Measurements from ENCODE around the gene RARRES2. TPM values are rescaled to one million over a fixed set of nuclear protein-coding genes. Genes with fewer than 3 reads are reported as not detected.

RARRES2 gene
- total RNA-seq, 1 experiment from 2014 or later = 2.1 TPM

GRCh38 chr7:150311711-150312110 is 29.7 kb downstream of the RARRES2 start (continued):
- TF ChIP-seq REST (IDR thresholded peaks at IDR 0.05; ENCODE audit: low read depth) (no peak), SRF (IDR thresholded peaks at IDR 0.05; ENCODE audit: low read depth) (no peak), CBX3 (IDR thresholded peaks at IDR 0.05; ENCODE audit: low read depth) (no peak)

GRCh38 chr7:150311146-150311545 is 30.3 kb downstream of the RARRES2 start:
- no TSS peak for BruUV-seq (replicated peaks)
- TF ChIP-seq YY1 (IDR thresholded peaks at IDR 0.05; ENCODE audit: extremely low read depth, insufficient replicate concordance, low read depth, low read length) (no peak), ZFX (IDR thresholded peaks at IDR 0.05) (no peak)
- no peak overlapping the region for H3K27ac ChIP-seq (ENCODE audit: low read depth, low read length)

More at GRCh38 chr7:150311146-150311545, 30.3 kb downstream of the RARRES2 start:
- Histone ChIP-seq H3K79me2 (ENCODE audit: insufficient read depth, low read length) (no peaks in the 10 kb centered on the region), H3K4me3 (replicated peaks in 1 of 2; ENCODE audit: low read depth in 1 of 2, low read length in 2 of 2) (no peak overlapping the region), H4K20me1 (ENCODE audit: insufficient read depth) (no peaks in the 10 kb centered on the region), H3K9me3 (ENCODE audit: control insufficient read depth in 1 of 2, insufficient read depth in 1 of 2, low read depth in 1 of 2, low read length in 2 of 2) (no peaks in the 10 kb centered on the region), H3K9me2 (ENCODE audit: insufficient read depth) (no peaks in the 10 kb centered on the region), H3K27me3 (ENCODE audit: insufficient read depth, low read length) (no peaks in the 10 kb centered on the region), H3K36me3 (ENCODE audit: control insufficient read depth in 1 of 2, insufficient read depth in 2 of 2, low read length in 2 of 2) (no peaks in the 10 kb centered on the region), H2AFZ (ENCODE audit: low read depth, low read length, poor library complexity, severe bottlenecking) (no peak overlapping the region), H3K9ac (ENCODE audit: low read length) (no peak overlapping the region), H3K4me2 (ENCODE audit: low read length) (no peak overlapping the region), H3K4me1 (ENCODE audit: control insufficient read depth in 1 of 2, insufficient read depth in 2 of 2, low read length in 2 of 2) (peaks cover 9 to 39% of the 10 kb centered on the region in 2 experiments)
- ChIA-PET CTCF (no interaction called here), POLR2A (no interaction called here), RAD21 (ENCODE audit: low non-redundant PET in 1 of 2, low total read pairs in 2 of 2, uncharacterized antibody in 2 of 2, unreplicated experiment in 2 of 2) (no interaction called here)
- ATAC-seq (no peak), DNase-seq (ENCODE audit: low read depth, low spot score) (no peak)
- intact Hi-C loops (cut with micrococcal nuclease) = no loop called here

All from HCT116 (cell line).